ENCODE results near the gene NLRP6. TPM values are rescaled to one million over a fixed set of nuclear protein-coding genes. Genes with fewer than 3 reads are reported as not detected.
"Not testable (repeated sequence)": the region's sequence is repeated elsewhere in the genome, so short reads cannot be mapped to it uniquely, and the experiment has no call there.

NLRP6 gene
- total and polyA plus RNA-seq, 9 donors: 0.02 to 1.1 (median 0.20) TPM; not detected in 3

GRCh38 chr11:235609-235996 is 42.6 kb upstream of the NLRP6 start:
- Histone ChIP-seq H3K36me3 (no peaks in the 10 kb centered on the region), H3K4me3 (peak overlapping the region; percentile 88), H3K27me3 (no peaks in the 10 kb centered on the region), H3K27ac (peak overlapping the region; percentile 57 to 90), H3K9me3 (no peaks in the 10 kb centered on the region), H3K4me1 (ENCODE audit: insufficient read depth) (peaks cover 8% of the 10 kb centered on the region)
- no peak for DNase-seq
- intact Hi-C loops (cut with DNase I): loop anchor here in 2 of 4 donors (5.0 to 10.0 kb wide), 2 partner anchors 69 to 212 kb away; partner anchors contain the start of gene IFITM2 (in 1 of the 2)
- TF ChIP-seq CTCF (IDR thresholded peaks at IDR 0.05) (no peak), EP300 (IDR thresholded peaks at IDR 0.05) (no peak), POLR2A (IDR thresholded peaks at IDR 0.05) (no peak)
- 1% methylated on average over 13 of the region's 13 CpGs for WGBS, 3 donors

- no peaks in the 10 kb centered on the region for H3K36me3 ChIP-seq
- peaks cover 8% of the 10 kb centered on the region for H3K4me1 ChIP-seq (ENCODE audit: insufficient read depth)
- H3K27ac ChIP-seq: peak within 1 kb of the TSS; percentile 57 to 90
- WGBS, 3 donors: 0 to 1% (median 1%) methylated on average over 37 to 70 of the region's 70 CpGs
- peak; percentile 79 to 88 (median 83) for DNase-seq
- TF ChIP-seq EP300 (IDR thresholded peaks at IDR 0.05) (no peak), CTCF (IDR thresholded peaks at IDR 0.05) (peak in 1 of 3 donors; percentile 53), POLR2A (IDR thresholded peaks at IDR 0.05) (peak; percentile 27)
- H3K27me3 ChIP-seq: no peaks in the 10 kb centered on the region
- intact Hi-C loops (cut with DNase I): loop anchor here in 3 of 4 donors (2.0 to 10.0 kb wide), 3 partner anchors 29 to 211 kb away; partner anchors contain the start of genes BET1L (in 1 of the 3), IFITM2 (in 1 of the 3) and RIC8A (in 1 of the 3)
- no peaks in the 10 kb centered on the region for H3K9me3 ChIP-seq
- H3K4me3 ChIP-seq: peak within 1 kb of the TSS; percentile 88
Measured at GRCh38 chr11:235997-236773, 42.0 kb upstream of the NLRP6 start, which contains the start of gene SIRT3. Gene SIRT3 (minus strand): TSS chr11:236342. CDS start chr11:236328, 14 bp downstream.

DNA sequence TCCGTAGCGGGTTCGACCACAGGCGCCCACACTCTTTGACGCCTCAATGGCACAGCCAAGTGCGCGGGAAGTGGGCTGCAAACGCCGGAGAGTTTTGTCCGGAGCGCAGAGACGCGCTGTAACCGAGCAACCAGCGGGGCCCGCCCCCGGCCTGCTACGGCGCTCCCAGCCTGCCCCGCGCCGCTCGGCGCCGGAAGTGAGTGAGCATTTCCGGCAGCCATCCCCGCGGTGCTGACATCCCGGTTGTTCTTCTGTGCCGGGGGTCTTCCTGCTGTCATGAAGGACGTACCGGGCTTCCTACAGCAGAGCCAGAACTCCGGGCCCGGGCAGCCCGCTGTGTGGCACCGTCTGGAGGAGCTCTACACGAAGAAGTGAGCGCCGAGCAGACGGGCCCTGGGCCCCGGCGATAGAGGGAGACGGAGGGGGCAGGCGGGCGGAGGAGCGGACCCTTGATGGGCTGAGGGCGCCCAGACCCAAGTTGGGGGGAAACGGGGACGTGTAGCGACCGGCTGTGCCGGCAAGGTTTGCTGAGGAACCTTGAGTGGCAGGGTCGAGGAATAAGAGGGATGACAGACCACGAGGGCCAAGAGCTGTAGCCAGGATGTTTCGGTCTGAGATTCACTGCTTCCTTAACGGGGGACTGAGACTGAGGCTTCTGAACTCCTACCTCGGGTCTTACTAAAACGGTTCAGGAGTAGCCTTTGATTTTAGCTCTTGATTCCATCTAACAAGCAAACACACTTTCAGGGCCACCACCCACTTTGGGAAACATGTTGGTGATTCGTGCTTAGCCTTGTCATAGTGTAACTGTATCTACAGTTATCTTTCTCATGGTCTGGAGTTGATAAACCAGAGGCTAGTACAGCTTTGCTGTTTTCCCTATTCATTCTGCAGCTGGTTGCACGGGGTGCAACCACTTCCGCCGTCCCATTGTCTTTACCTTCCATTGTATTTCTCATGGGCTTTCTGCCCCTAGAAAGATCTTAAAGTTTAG is 41.1 kb upstream of the NLRP6 start, which contains the start of gene PSMD13:
TSS of gene PSMD13 (plus strand) at position 203 of the 994 bp plus-strand sequence. CDS start at position 277, 74 bp downstream.
- whole genome bisulfite sequencing, 3 donors: 2 to 4% (median 2%) methylated on average over 35 to 62 of the region's 62 CpGs
- peak within 1 kb of the TSS; percentile 88 for H3K4me3 ChIP-seq
- intact Hi-C loops (cut with DNase I): loop anchor here in 3 of 4 donors (2.0 to 10.0 kb wide), 3 partner anchors 30 to 210 kb away; partner anchors contain the start of genes BET1L (in 1 of the 3), IFITM2 (in 1 of the 3) and RIC8A (in 1 of the 3)

GRCh38 chr11:238346-238745 is 39.9 kb upstream of the NLRP6 start:
- intact Hi-C loops (cut with DNase I): loop anchor here in 2 of 4 donors (5.0 to 10.0 kb wide), 2 partner anchors 66 to 209 kb away; partner anchors contain the start of gene IFITM2 (in 1 of the 2)
- H3K9me3 ChIP-seq; H3K36me3 ChIP-seq; H3K4me1 ChIP-seq (ENCODE audit: insufficient read depth); H3K27me3 ChIP-seq; H3K4me3 ChIP-seq; DNase-seq; H3K27ac ChIP-seq: not testable (repeated sequence)
- 78 to 81% (median 79%) methylated on average over 7 of the region's 7 CpGs for WGBS, 3 donors

More for the DNA sequence above, 41.1 kb upstream of the NLRP6 start, which contains the start of gene PSMD13:
- Histone ChIP-seq H3K36me3 (no peaks in the 10 kb centered on the region), H3K4me1 (ENCODE audit: insufficient read depth) (peaks cover 8% of the 10 kb centered on the region), H3K27ac (peak within 1 kb of the TSS; percentile 57 to 90), H3K9me3 (no peaks in the 10 kb centered on the region), H3K27me3 (no peaks in the 10 kb centered on the region)
- peak; percentile 58 for TF ChIP-seq POLR2A (IDR thresholded peaks at IDR 0.05)
- peak in 1 of 3 donors; percentile 35 for TF ChIP-seq CTCF (IDR thresholded peaks at IDR 0.05)
- TF ChIP-seq EP300 (IDR thresholded peaks at IDR 0.05): no peak
- DNase-seq: peak; percentile 80 to 90 (median 83)
